HG02610 (cell line): ENCODE measurements around the gene FAM107B.

ENCODE experiments used
- ATAC-seq: cut with Tn5 transposase; IDR thresholded peaks from one replicate; pipeline ENCODE4 v1.9.1; 2021; ENCODE audit warnings: mild to moderate bottlenecking, moderate library complexity; ENCODE audit not compliant: unreplicated experiment

FAM107B gene

GRCh38 chr10:14476641-14477407 lies 297.9 kb downstream of the FAM107B start:
- ATAC-seq, result no peak

DNA sequence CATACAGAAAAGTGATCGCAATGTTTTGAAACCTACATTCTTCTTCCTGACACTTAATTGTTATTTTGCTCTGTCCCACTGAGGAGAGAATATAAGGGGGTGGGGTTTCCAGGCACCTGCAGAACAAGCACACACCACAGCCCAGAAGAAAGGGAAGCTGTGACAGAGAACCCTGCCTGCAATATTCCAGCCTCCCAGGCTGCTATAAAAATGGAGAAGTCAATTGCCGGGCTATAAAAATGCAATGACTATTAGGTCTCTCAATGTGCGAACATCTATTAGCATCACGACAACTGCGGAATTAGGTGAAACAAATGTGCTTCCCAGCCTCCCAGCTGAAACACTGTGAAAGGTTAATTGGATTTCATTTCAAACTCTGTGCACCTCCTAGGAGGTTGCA lies 298.7 kb downstream of the FAM107B start:
- ATAC-seq, result no peak

- ATAC-seq, result no peak
Observed at GRCh38 chr10:14474656-14475055, 300.0 kb downstream of the FAM107B start.

- no peak for ATAC-seq
Observed at GRCh38 chr10:14470920-14471319, 303.8 kb downstream of the FAM107B start.

GRCh38 chr10:14468726-14469125 lies 306.0 kb downstream of the FAM107B start:
- ATAC-seq, result no peak
